ENCODE results near the gene OR2C1.

GRCh38 chr16:3388325-3388724 lies 32.6 kb downstream of the OR2C1 start:
- TF ChIP-seq EZH2 (IDR thresholded peaks at IDR 0.05; ENCODE audit: low read length, missing control alignments) (no peak), CTCF (conservative IDR thresholded peaks at IDR 0.05 in 1 of 2, IDR thresholded peaks at IDR 0.05 in 1 of 2; ENCODE audit: low read depth in 1 of 2, low read length in 2 of 2) (no peak)

Measured in fibroblast of lung (primary cell).